Measurements from ENCODE around the gene MAN1C1.

- TF ChIP-seq, protein P1, sequence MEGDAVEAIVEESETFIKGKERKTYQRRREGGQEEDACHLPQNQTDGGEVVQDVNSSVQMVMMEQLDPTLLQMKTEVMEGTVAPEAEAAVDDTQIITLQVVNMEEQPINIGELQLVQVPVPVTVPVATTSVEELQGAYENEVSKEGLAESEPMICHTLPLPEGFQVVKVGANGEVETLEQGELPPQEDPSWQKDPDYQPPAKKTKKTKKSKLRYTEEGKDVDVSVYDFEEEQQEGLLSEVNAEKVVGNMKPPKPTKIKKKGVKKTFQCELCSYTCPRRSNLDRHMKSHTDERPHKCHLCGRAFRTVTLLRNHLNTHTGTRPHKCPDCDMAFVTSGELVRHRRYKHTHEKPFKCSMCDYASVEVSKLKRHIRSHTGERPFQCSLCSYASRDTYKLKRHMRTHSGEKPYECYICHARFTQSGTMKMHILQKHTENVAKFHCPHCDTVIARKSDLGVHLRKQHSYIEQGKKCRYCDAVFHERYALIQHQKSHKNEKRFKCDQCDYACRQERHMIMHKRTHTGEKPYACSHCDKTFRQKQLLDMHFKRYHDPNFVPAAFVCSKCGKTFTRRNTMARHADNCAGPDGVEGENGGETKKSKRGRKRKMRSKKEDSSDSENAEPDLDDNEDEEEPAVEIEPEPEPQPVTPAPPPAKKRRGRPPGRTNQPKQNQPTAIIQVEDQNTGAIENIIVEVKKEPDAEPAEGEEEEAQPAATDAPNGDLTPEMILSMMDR (IDR thresholded peaks at IDR 0.05): no peak
- TF ChIP-seq POLR2A (IDR thresholded peaks at IDR 0.05) (no peak), POLR2AphosphoS5 (IDR thresholded peaks at IDR 0.05) (no peak)
Measured at GRCh38 chr1:25643929-25644328, 27.3 kb downstream of the MAN1C1 start.

Measured in sigmoid colon (tissue), 4 donors.